HEK293T (cell line): ENCODE results near the gene UBE2Z.
A peak's percentile ranks its signal among the peaks of the same experiment; 100 is the strongest.
"Not testable (repeated sequence)": the region's sequence is repeated elsewhere in the genome, so short reads cannot be mapped to it uniquely, and the experiment has no call there.

ENCODE experiments used
- CTCF ChIA-PET: fragments of 350-600 bp; formaldehyde crosslinking; extraction: SDS; loops from one replicate; lab custom pipeline; 2021; ENCODE audit warnings: antibody characterized with exemption, inconsistent platforms; lab: Yijun Ruan, JAX
- POLR2A ChIA-PET: fragments of 350-600 bp; formaldehyde crosslinking; extraction: SDS; loops from one replicate; lab custom pipeline; 2020; ENCODE audit warnings: antibody characterized with exemption, inconsistent platforms; lab: Yijun Ruan, JAX
- DNase-seq: peaks from one replicate; pipeline ENCODE4 v3.0.0; 2012; ENCODE audit warnings: mixed read lengths; ENCODE audit errors: extremely low spot score
- ARNT ChIP-seq: fragments of 450-650 bp; IDR thresholded peaks from 2 replicates; pipeline ENCODE4 v1.6.1; 2017; ENCODE audit warnings: mild to moderate bottlenecking
- BHLHE40 ChIP-seq: fragments of 450-650 bp; IDR thresholded peaks from 2 replicates; pipeline ENCODE4 v1.6.1; 2016; ENCODE audit warnings: mild to moderate bottlenecking, moderate library complexity, borderline replicate concordance
- CTBP1 ChIP-seq: fragments of 450-650 bp; IDR thresholded peaks from 2 replicates; pipeline ENCODE4 v1.6.1; 2016; ENCODE audit warnings: borderline replicate concordance
- ELF4 ChIP-seq: fragments of 450-650 bp; IDR thresholded peaks from 2 replicates; pipeline ENCODE4 v1.6.1; 2017; ENCODE audit warnings: antibody characterized with exemption
- FOXA1 ChIP-seq: fragments of 450-650 bp; IDR thresholded peaks from 2 replicates; pipeline ENCODE4 v1.6.1; 2016; ENCODE audit warnings: mild to moderate bottlenecking
- FOXK2 ChIP-seq: fragments of 450-650 bp; IDR thresholded peaks from 2 replicates; pipeline ENCODE4 v1.6.1; 2016; ENCODE audit warnings: mild to moderate bottlenecking
- FOXM1 ChIP-seq: fragments of 450-650 bp; IDR thresholded peaks from 2 replicates; pipeline ENCODE4 v1.6.1; 2017; ENCODE audit warnings: mild to moderate bottlenecking, borderline replicate concordance
- HDGF ChIP-seq: fragments of 450-650 bp; IDR thresholded peaks from 2 replicates; pipeline ENCODE4 v1.6.1; 2017; ENCODE audit warnings: antibody characterized with exemption, borderline replicate concordance
- L3MBTL2 ChIP-seq: fragments of 450-650 bp; conservative IDR thresholded peaks from 2 replicates; pipeline ENCODE4 v1.6.1; 2016; ENCODE audit warnings: mild to moderate bottlenecking
- LEF1 ChIP-seq: fragments of 450-650 bp; IDR thresholded peaks from 2 replicates; pipeline ENCODE4 v1.6.1; 2017; ENCODE audit warnings: mild to moderate bottlenecking, borderline replicate concordance
- NFRKB ChIP-seq: fragments of 450-650 bp; IDR thresholded peaks from 2 replicates; pipeline ENCODE4 v1.6.1; 2016; ENCODE audit warnings: mild to moderate bottlenecking, moderate library complexity
- PKNOX1 ChIP-seq: fragments of 450-650 bp; IDR thresholded peaks from 2 replicates; pipeline ENCODE4 v1.6.1; 2016
- SP1 ChIP-seq: fragments of 450-650 bp; IDR thresholded peaks from 2 replicates; pipeline ENCODE4 v1.6.1; 2017
- SUZ12 ChIP-seq: fragments of 450-650 bp; IDR thresholded peaks from 2 replicates; pipeline ENCODE4 v1.6.1; 2016; ENCODE audit warnings: mild to moderate bottlenecking
- TARDBP ChIP-seq: fragments of 450-650 bp; IDR thresholded peaks from 2 replicates; pipeline ENCODE4 v1.6.1; 2016
- ZNF384 ChIP-seq: fragments of 450-650 bp; IDR thresholded peaks from 2 replicates; pipeline ENCODE4 v1.6.1; 2016

UBE2Z gene

GRCh38 chr17:48871551-48872351 is 36.5 kb upstream of the UBE2Z start:
- TF ChIP-seq ELF4 (no peak), TARDBP (no peak), SP1 (no peak)
- CTCF ChIA-PET, result interaction anchor here (1.6 to 2.5 kb wide), 3 partner anchors 13 to 67 kb away, joined by 4 to 15 read pairs (median 6); no protein-coding TSS in a partner anchor
- POLR2A ChIA-PET, result no interaction called here
- no peak for DNase-seq

- DNase-seq, POLR2A ChIA-PET: not testable (repeated sequence)
- CTCF ChIA-PET, result interaction anchor here (1.3 to 2.5 kb wide), 2 partner anchors 12 to 69 kb away, joined by 4 to 15 read pairs; no protein-coding TSS in a partner anchor
Measured at GRCh38 chr17:48872409-48872808, 35.8 kb upstream of the UBE2Z start.

GRCh38 chr17:48873209-48873608 is 35.0 kb upstream of the UBE2Z start:
- no peak for DNase-seq
- TF ChIP-seq ARNT (no peak), PKNOX1 (no peak)
- ChIA-PET POLR2A (interaction anchor here (0.9 kb wide), 1 partner anchor 19 kb away, joined by 3 read pairs; no protein-coding TSS in a partner anchor), CTCF (interaction anchor here (1.2 to 8.7 kb wide), 6 partner anchors 11 to 195 kb away, joined by 3 to 150 read pairs (median 4); partner anchors contain the start of gene TTLL6)

GRCh38 chr17:48873696-48874443 is 34.3 kb upstream of the UBE2Z start:
- TF ChIP-seq FOXA1, result no peak
- TF ChIP-seq ZNF384, result peak; percentile 73
- no peak for TF ChIP-seq LEF1
- no peak for TF ChIP-seq ARNT
- ChIA-PET CTCF (interaction anchor here (0.6 to 8.7 kb wide), 8 partner anchors 11 to 225 kb away, joined by 3 to 150 read pairs (median 4); partner anchors contain the start of gene TTLL6), POLR2A (interaction anchor here (0.6 to 0.9 kb wide), 2 partner anchors 20 to 91 kb away, joined by 3 read pairs; no protein-coding TSS in a partner anchor)
- DNase-seq, result no peak

- ChIA-PET POLR2A (interaction anchor here (0.7 to 1.6 kb wide), 7 partner anchors 13 to 253 kb away, joined by 3 to 8 read pairs (median 4); partner anchors contain the start of genes ATP5MC1, HOXB13, HOXB9 and TTLL6), CTCF (interaction anchor here (0.5 to 8.7 kb wide), 50 partner anchors 10 to 521 kb away, joined by 3 to 150 read pairs (median 4); partner anchors contain the start of genes ATP5MC1, HOXB13, PRAC2 and TTLL6)
- DNase-seq, result peak; percentile 85
- TF ChIP-seq BHLHE40, result no peak
- peak; percentile 32; the same call in 1 of the 2 replicates for TF ChIP-seq CTBP1
- TF ChIP-seq ARNT, result no peak
- TF ChIP-seq PKNOX1, result peak; percentile 64
- no peak for TF ChIP-seq L3MBTL2
- TF ChIP-seq ZNF384, result peak; percentile 91
- no peak for TF ChIP-seq LEF1
- TF ChIP-seq ELF4, result no peak
- TF ChIP-seq NFRKB, result no peak
- no peak for TF ChIP-seq HDGF
- no peak for TF ChIP-seq FOXK2
- no peak for TF ChIP-seq FOXM1
- TF ChIP-seq SUZ12, result no peak
Measured at GRCh38 chr17:48878920-48879898, 29.0 kb upstream of the UBE2Z start.

- ChIA-PET CTCF (interaction anchor here (0.6 kb wide), 1 partner anchor 204 kb away, joined by 4 read pairs; no protein-coding TSS in a partner anchor), POLR2A (interaction anchor here (2.5 kb wide), 1 partner anchor 10 kb away, joined by 8 read pairs; the partner anchor contains the start of gene ATP5MC1)
- DNase-seq, result no peak
- TF ChIP-seq L3MBTL2 (no peak), HDGF (no peak)
Measured at GRCh38 chr17:48882272-48882671, 25.9 kb upstream of the UBE2Z start.
